Neuronal stem cell (in vitro differentiated cells): ENCODE results near the gene MBOAT1.

ENCODE experiments used
- DNase-seq: peaks from one replicate; pipeline ENCODE4 v3.0.0-alpha.2; 2013; ENCODE audit warnings: low spot score
- H2AFZ ChIP-seq: one replicate; pipeline ENCODE4 v1.6.1; 2013; ENCODE audit warnings: mild to moderate bottlenecking, low read length, inconsistent platforms
- H2AK5ac ChIP-seq: 2 replicates; pipeline ENCODE4 v1.6.1; 2013; ENCODE audit warnings: low read depth, mild to moderate bottlenecking, inconsistent platforms, low read length, moderate library complexity, mixed read lengths
- H2BK120ac ChIP-seq: 2 replicates; pipeline ENCODE4 v1.6.1; 2013; ENCODE audit warnings: low read depth, mild to moderate bottlenecking, inconsistent platforms, low read length, moderate library complexity, mixed read lengths
- H2BK12ac ChIP-seq: one replicate; pipeline ENCODE4 v1.6.1; 2013; ENCODE audit warnings: low read length, inconsistent platforms
- H2BK15ac ChIP-seq: 2 replicates; pipeline ENCODE4 v1.6.1; 2013; ENCODE audit warnings: mild to moderate bottlenecking, low read length, inconsistent platforms, mixed read lengths
- H2BK5ac ChIP-seq: one replicate; pipeline ENCODE4 v1.6.1; 2013; ENCODE audit warnings: inconsistent platforms, mild to moderate bottlenecking, low read length, moderate library complexity
- H3K14ac ChIP-seq: one replicate; pipeline ENCODE4 v1.6.1; 2013; ENCODE audit warnings: low read length, inconsistent platforms
- H3K18ac ChIP-seq: 2 replicates; pipeline ENCODE4 v1.6.1; 2013; ENCODE audit warnings: low read length, inconsistent platforms
- H3K23ac ChIP-seq: 2 replicates; pipeline ENCODE4 v1.6.1; 2013; ENCODE audit warnings: low read depth, mild to moderate bottlenecking, mixed read lengths, low read length, inconsistent platforms; ENCODE audit not compliant: poor library complexity
- H3K27ac ChIP-seq: replicated peaks from 3 replicates; pipeline ENCODE4 v1.5.1; 2013; ENCODE audit warnings: low read length, inconsistent platforms
- H3K27me3 ChIP-seq, 3 experiments: 2 replicates each; pipeline ENCODE4 v1.6.1; 2013; ENCODE audit warnings: low read length in 3 of 3, mild to moderate bottlenecking in 2 of 3, inconsistent platforms in 1 of 3, low read depth in 1 of 3, mixed read lengths in 1 of 3, moderate library complexity in 1 of 3; ENCODE audit not compliant: control insufficient read depth in 3 of 3, insufficient read depth in 3 of 3
- H3K36me3 ChIP-seq, 2 donors: replicated peaks in 1 of 2; 2 replicates each; pipeline ENCODE4 v1.6.1; 2013; ENCODE audit warnings: low read length in 2 of 2; ENCODE audit not compliant: control insufficient read depth in 2 of 2, insufficient read depth in 2 of 2
- H3K4ac ChIP-seq: 2 replicates; pipeline ENCODE4 v1.6.1; 2013; ENCODE audit warnings: inconsistent platforms, mild to moderate bottlenecking, low read length, moderate library complexity
- H3K4me1 ChIP-seq, 2 donors: 1 replicate in 1 of 2; 2 replicates in 1 of 2; pipeline ENCODE4 v1.6.1; 2013; ENCODE audit warnings: low read length in 2 of 2, low read depth in 1 of 2; ENCODE audit not compliant: control insufficient read depth in 2 of 2, insufficient read depth in 1 of 2
- H3K4me2 ChIP-seq: one replicate; pipeline ENCODE4 v1.6.1; 2013; ENCODE audit warnings: mild to moderate bottlenecking, low read length, inconsistent platforms; ENCODE audit not compliant: insufficient read depth, poor library complexity, severe bottlenecking
- H3K4me3 ChIP-seq, 2 donors: 2 replicates each; pipeline ENCODE4 v1.5.1; 2013; ENCODE audit warnings: low read length in 2 of 2, mild to moderate bottlenecking in 2 of 2, inconsistent platforms in 1 of 2, moderate library complexity in 1 of 2
- H3K79me1 ChIP-seq: one replicate; pipeline ENCODE4 v1.6.1; 2013; ENCODE audit warnings: low read depth, mild to moderate bottlenecking, inconsistent platforms, low read length, moderate library complexity
- H3K9ac ChIP-seq: one replicate; pipeline ENCODE4 v1.6.1; 2013; ENCODE audit warnings: mild to moderate bottlenecking, low read depth, low read length, inconsistent platforms; ENCODE audit not compliant: poor library complexity
- H3K9me3 ChIP-seq, 2 donors: replicated peaks in 1 of 2; 2 replicates each; pipeline versions ENCODE3 to v1.6.1; 2013; ENCODE audit warnings: low read length in 2 of 2, mild to moderate bottlenecking in 2 of 2, inconsistent platforms in 1 of 2, low read depth in 1 of 2, mixed read lengths in 1 of 2, moderate library complexity in 1 of 2; ENCODE audit not compliant: control insufficient read depth in 2 of 2, insufficient read depth in 1 of 2
- H4K8ac ChIP-seq: one replicate; pipeline ENCODE4 v1.6.1; 2013; ENCODE audit warnings: low read depth, mild to moderate bottlenecking, inconsistent platforms, low read length, moderate library complexity
- H4K91ac ChIP-seq: one replicate; pipeline ENCODE4 v1.6.1; 2013; ENCODE audit warnings: low read length, low read depth, mild to moderate bottlenecking, inconsistent platforms; ENCODE audit not compliant: poor library complexity
- WGBS, 2 donors: extraction: QIAGEN DNeasy Blood & Tissue Kit; methylation state at CpG; one replicate each; pipeline ENCODE4 v1.1.7; 2013; ENCODE audit warnings: missing lambda C conversion rate in 2 of 2, mixed read lengths in 1 of 2; ENCODE audit not compliant: insufficient read length in 2 of 2, insufficient replicate concordance in 1 of 2; ENCODE audit errors: extremely low coverage in 2 of 2; 5-methylcytosine and 5-hydroxymethylcytosine counted together

Gene MBOAT1

DNA sequence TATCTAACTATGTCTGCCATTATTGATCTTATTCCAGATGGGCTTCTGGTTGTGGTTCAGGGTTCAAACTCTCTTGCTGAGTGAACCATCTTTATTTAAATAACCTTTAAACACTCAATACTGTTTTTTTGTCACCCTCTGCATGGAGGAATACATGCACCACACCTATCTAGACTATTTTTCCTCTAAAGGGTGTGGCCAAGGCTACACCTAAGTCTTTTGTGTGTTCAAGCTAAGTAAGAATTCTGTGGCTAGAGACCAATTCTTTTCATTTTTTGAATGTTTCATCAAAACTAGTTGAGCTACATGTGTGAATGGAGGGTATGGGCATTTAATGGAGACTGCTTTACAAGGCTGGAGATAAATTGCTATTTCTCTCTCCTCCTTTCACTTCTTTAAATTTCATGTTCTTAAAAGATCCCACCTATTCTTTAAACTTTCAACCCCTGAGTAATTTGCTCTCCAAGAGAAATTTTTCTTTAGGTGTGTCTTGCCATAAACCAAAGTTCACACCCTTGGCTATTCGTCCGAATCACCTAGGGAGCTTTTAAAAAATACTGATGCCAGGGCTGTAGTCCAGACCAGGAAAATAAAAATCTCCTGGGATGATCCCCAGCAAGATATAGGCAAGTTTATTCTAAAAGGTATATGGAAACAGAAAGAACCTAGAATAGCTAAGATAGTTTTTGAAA, 24.8 kb upstream of the MBOAT1 start:
- no peak overlapping the region for H2BK15ac ChIP-seq
- H3K4ac ChIP-seq, result no peak overlapping the region
- no peak overlapping the region for H4K91ac ChIP-seq
- peaks cover 3 to 9% of the 10 kb centered on the region in 2 donors for H3K4me1 ChIP-seq
- no peak overlapping the region for H2BK12ac ChIP-seq
- WGBS, 2 donors, result no CpG with 5 or more reads among the region's 2 CpGs
- no peaks in the 10 kb centered on the region for H3K79me1 ChIP-seq
- H2BK120ac ChIP-seq, result no peak overlapping the region
- no peak overlapping the region for H4K8ac ChIP-seq
- H3K9me3 ChIP-seq, result peaks cover 0 to 4% of the 10 kb centered on the region in 2 donors
- H3K4me3 ChIP-seq, result no peak overlapping the region
- no peak overlapping the region for H3K14ac ChIP-seq
- no peak overlapping the region for H3K4me2 ChIP-seq
- no peaks in the 10 kb centered on the region for H3K27me3 ChIP-seq
- H2AFZ ChIP-seq, result no peak overlapping the region
- H3K23ac ChIP-seq, result no peak overlapping the region
- no peak overlapping the region for H3K9ac ChIP-seq
- no peak overlapping the region for H2BK5ac ChIP-seq
- no peaks in the 10 kb centered on the region for H3K36me3 ChIP-seq
- H3K27ac ChIP-seq, result no peak overlapping the region
- H3K18ac ChIP-seq, result no peak overlapping the region
- no peak overlapping the region for H2AK5ac ChIP-seq
- DNase-seq, result no peak

DNA sequence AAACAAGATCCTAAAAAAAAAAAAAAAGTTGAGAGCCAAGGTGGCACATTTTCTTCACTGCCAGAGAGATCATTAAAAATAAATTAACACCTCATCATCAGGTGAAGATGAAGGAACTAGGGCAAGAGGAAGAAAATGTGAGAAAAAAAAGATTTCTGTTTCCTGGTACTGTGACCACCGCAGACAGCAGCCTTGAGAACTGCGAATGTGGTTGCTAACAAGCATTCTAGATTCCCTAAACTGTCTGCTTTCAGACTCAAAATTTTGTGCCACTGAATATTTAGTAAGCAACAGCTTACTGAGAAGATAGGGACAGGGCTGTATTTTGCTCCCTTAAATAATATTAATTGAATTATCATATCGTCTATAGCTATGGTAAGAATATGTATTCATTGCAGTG, 24.1 kb upstream of the MBOAT1 start:
- WGBS, 2 donors, result no CpG with 5 or more reads among the region's 3 CpGs
- Histone ChIP-seq H3K4me2 (no peak overlapping the region), H2BK5ac (no peak overlapping the region), H3K14ac (no peak overlapping the region), H4K8ac (no peak overlapping the region), H2AK5ac (no peak overlapping the region), H3K27me3 (no peaks in the 10 kb centered on the region), H3K9ac (no peak overlapping the region), H4K91ac (no peak overlapping the region), H3K36me3 (no peaks in the 10 kb centered on the region), H3K18ac (no peak overlapping the region), H2BK120ac (no peak overlapping the region), H2BK12ac (no peak overlapping the region), H3K79me1 (no peaks in the 10 kb centered on the region), H3K4me3 (no peak overlapping the region), H3K27ac (no peak overlapping the region), H3K4me1 (peaks cover 3 to 6% of the 10 kb centered on the region in 2 donors), H3K23ac (no peak overlapping the region), H2AFZ (no peak overlapping the region), H2BK15ac (no peak overlapping the region), H3K4ac (no peak overlapping the region), H3K9me3 (peaks cover 0 to 4% of the 10 kb centered on the region in 2 donors)
- DNase-seq, result no peak

DNA sequence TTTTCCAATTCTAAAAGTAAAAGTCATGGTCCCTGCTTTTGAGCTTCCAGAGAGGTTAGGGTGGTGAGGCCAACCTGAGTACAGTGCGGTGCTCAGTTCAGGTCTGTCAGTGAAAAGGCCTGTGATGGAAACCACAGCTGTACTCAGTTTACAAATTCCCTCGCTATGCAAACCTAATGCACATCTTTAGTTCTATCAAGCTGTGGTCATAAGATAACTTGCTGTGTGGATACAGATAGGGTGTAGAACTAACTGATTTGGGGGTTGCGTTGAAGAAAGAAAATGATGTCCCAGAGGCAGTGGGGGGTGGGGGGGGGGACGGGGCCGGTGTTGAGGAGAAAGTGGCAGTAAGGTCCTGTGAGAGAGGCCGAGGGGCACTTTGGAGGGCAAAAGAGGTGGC, 22.8 kb upstream of the MBOAT1 start:
- Histone ChIP-seq H3K14ac (no peak overlapping the region), H3K4me3 (no peak overlapping the region), H3K9me3 (peaks cover 0 to 4% of the 10 kb centered on the region in 2 donors), H3K4me2 (no peak overlapping the region), H4K91ac (no peak overlapping the region), H3K27me3 (no peaks in the 10 kb centered on the region), H3K79me1 (no peaks in the 10 kb centered on the region), H2AK5ac (no peak overlapping the region), H3K4ac (no peak overlapping the region), H2AFZ (no peak overlapping the region), H2BK120ac (no peak overlapping the region), H4K8ac (no peak overlapping the region), H3K18ac (no peak overlapping the region), H3K36me3 (no peaks in the 10 kb centered on the region), H3K9ac (no peak overlapping the region), H2BK5ac (no peak overlapping the region), H3K27ac (no peak overlapping the region), H3K23ac (no peak overlapping the region), H2BK12ac (no peak overlapping the region), H3K4me1 (peaks cover 2 to 6% of the 10 kb centered on the region in 2 donors), H2BK15ac (no peak overlapping the region)
- no CpG with 5 or more reads among the region's 6 CpGs for WGBS, 2 donors
- no peak for DNase-seq

DNA sequence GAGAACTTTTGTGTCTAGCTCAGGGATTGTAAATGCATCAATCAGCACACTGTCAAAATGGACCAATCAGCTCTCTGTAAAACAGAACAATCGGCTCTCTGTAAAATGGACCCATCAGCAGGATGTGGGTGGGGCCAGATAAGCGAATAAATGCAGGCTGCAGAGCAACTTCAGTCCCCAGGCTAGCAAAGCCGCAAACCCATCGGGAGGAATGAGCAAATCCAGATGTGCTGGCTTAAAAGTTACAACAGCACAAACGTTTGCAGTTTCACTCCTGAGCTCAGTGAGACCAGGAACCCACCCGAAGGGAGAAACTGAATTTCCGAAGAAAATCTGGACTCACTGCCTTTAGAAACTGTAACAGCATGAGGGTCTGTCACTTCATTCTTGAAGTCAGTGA, 21.9 kb upstream of the MBOAT1 start:
- H4K8ac ChIP-seq, result no peak overlapping the region
- no peak overlapping the region for H3K4me3 ChIP-seq
- H2AK5ac ChIP-seq, result no peak overlapping the region
- H3K4me1 ChIP-seq, result peaks cover 0 to 6% of the 10 kb centered on the region in 2 donors
- no peak overlapping the region for H4K91ac ChIP-seq
- no peak overlapping the region for H3K4me2 ChIP-seq
- no peaks in the 10 kb centered on the region for H3K36me3 ChIP-seq
- no peak overlapping the region for H3K23ac ChIP-seq
- H2BK15ac ChIP-seq, result no peak overlapping the region
- no peak overlapping the region for H3K27ac ChIP-seq
- no peaks in the 10 kb centered on the region for H3K79me1 ChIP-seq
- no peak overlapping the region for H2BK5ac ChIP-seq
- H3K14ac ChIP-seq, result no peak overlapping the region
- no peaks in the 10 kb centered on the region for H3K27me3 ChIP-seq
- H3K4ac ChIP-seq, result no peak overlapping the region
- no peak overlapping the region for H2AFZ ChIP-seq
- H2BK120ac ChIP-seq, result no peak overlapping the region
- DNase-seq, result no peak
- no CpG with 5 or more reads among the region's 7 CpGs for WGBS, 2 donors
- H3K18ac ChIP-seq, result no peak overlapping the region
- no peak overlapping the region for H3K9ac ChIP-seq
- H3K9me3 ChIP-seq, result peaks cover 0 to 4% of the 10 kb centered on the region in 2 donors
- H2BK12ac ChIP-seq, result no peak overlapping the region
